GM18858 (cell line): Measurements from ENCODE around the gene MINAR2.
A peak's percentile ranks its signal among the peaks of the same experiment; 100 is the strongest.

ENCODE experiments used
- ATAC-seq: cut with Tn5 transposase; IDR thresholded peaks from one replicate; pipeline ENCODE4 v1.9.1; 2021; ENCODE audit not compliant: unreplicated experiment

Gene MINAR2

DNA sequence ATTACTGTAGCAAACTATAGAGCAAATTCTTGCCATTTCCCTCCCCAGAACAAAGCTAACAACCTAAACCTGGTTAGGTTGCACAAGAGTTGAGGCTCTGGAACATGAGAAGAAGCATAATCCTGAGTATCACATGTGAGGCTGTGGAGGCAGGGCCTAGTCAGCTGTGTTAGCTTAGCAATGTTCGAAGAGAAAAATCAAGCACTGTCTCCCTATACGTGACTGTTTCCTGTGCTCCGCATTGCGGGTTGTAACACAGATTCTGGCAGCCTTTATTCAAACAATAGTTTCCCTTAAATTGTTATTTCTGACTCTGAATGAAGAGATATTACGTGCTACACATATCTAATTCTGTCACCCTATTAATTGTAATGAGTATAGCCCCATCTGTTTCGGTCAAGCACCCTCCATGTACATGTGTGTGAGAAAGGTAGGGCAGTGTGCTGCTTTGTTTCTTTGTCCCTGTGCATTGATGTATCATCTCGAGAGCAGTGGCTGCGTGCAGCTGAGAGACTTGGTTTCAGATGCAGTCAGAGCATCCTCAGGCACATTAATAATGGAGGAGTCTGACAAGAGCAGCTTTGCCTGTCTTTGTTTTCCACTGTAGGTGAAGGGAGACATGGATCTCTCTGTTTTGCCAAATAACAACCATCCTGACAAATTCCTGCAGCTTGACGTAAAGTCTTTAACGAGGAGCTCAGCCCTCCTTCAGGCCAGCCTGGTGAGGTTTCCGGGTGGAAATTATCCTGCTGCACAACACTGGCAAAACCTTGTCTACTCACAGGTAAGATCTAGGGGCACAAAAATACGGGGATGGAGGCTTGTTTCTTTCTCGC lies at the start of gene MINAR2:
Gene MINAR2 (plus strand): TSS at position 523 of the 836 bp plus-strand sequence. CDS start 97 bp downstream, at position 620.
- no peak for ATAC-seq

- ATAC-seq = no peak
These were observed 49.2 kb upstream of the MINAR2 start for GRCh38 chr5:129698661-129699060.

DNA sequence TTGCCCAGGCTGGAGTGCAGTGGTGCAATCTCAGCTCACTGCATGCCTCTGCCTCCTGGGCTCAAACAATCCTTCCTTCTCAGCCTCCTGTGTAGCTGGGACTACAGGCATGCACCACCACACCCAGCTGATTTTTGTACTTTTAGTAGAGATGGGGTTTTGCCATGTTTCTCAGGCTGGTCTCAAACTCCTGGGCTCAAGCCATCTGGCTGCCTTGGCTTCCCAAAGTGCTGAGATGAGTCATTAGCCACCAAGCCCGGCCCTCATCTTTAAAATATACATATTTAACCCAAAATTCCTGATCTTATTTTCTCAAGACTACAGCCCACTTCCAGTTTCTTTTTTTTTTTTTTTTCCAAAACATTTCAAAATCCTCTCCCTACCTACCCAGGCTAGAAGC lies 31.7 kb upstream of the MINAR2 start:
- ATAC-seq = no peak

- ATAC-seq = no peak
These were observed 31.2 kb upstream of the MINAR2 start for GRCh38 chr5:129716651-129717050.

- no peak for ATAC-seq
These were observed 30.1 kb upstream of the MINAR2 start for GRCh38 chr5:129717751-129718310.

GRCh38 chr5:129718471-129719090 lies 29.3 kb upstream of the MINAR2 start:
- ATAC-seq = no peak

DNA sequence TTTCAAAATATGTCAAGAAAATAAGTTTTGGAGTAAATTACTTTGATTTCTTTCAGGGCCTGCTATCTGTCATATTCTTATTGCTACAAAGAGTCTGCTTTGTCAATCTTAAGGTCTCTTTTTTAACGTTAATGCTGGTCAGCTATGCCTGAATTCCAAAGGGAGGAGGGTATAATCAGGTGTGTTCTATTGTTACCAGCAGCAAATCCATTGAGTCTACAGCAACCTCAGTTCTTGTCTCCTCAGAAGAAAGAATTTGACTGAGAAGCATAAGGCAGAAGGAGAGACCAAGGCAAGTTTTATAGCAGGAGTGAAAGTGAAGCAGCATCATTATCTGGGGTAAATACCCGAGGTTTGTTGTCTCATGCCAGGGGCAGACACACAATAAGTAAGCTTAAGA lies 23.7 kb upstream of the MINAR2 start:
- ATAC-seq = no peak

- ATAC-seq = no peak
These were observed 23.2 kb upstream of the MINAR2 start for GRCh38 chr5:129724647-129725046.

DNA sequence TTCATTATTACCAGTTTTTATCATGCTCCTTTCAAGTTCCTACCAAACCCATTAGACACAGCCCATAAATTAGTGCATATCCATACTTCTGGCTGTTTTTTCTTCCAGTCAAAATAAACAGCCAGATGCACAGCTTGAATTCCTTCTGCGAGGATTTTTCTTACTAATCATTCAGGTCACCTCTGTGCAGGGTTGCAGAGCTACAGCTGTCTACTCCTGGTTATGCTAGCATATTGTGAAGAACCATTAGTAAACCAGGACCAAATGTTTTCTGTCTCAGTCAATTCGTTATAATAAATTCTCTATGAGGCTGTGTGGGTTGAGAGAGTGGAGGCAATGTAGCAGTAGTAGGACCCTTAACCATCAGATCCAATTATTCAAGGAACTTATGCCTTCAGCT lies 8.1 kb upstream of the MINAR2 start:
- ATAC-seq = no peak

- no peak for ATAC-seq
These were observed 4.2 kb upstream of the MINAR2 start for GRCh38 chr5:129743541-129744187.

- ATAC-seq = no peak
These were observed 1.9 kb upstream of the MINAR2 start for GRCh38 chr5:129745997-129746396.

GRCh38 chr5:129746876-129747275 lies 1.0 kb upstream of the MINAR2 start:
- no peak for ATAC-seq

DNA sequence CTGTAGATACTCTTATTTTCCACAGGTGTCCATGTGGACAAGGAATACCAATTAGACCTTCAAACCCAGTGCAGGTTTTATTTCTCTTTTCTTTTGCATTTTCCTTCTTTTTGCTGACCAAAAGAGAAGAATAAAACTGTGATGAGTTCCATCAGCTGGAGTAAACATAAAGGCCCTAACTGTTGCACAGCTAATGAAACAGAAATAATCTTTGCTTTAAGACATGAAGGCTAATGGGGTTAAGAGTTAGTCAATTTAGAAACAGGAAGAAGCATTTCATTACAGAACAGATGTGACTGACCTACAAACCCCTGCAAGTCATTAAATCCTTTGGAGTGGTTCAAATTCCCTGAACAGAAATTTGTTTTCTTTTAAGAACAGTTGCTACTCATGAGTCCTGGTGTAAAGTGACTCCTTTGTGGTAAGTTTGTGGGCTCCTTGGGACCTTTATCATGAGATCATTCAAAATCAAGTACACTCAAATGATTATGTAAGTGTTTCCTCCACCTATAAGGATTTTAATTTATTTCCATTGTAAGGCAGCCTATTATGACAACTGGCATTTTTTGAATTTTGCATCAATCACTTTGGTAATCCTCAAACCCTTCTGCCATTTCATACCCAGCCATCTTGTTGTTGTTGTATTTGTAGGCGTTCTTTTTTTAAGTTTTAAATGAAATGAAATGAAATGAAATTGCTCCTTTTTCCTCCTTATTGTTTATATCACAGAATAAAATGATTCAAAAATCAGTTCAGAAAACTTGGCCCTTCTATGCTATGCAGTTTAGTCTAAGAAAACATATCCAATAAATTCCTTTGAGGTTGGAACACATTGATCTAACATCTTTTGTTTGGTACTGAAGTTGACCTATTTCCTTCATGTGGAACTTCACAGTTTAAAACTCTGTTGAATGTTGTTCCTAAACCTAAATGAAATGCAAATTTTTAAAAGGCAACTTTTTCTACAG lies 1.3 kb downstream of the MINAR2 start:
- no peak for ATAC-seq

- no peak for ATAC-seq
These were observed 12.9 kb downstream of the MINAR2 start for GRCh38 chr5:129760636-129761325.

GRCh38 chr5:129763651-129764050 lies 15.8 kb downstream of the MINAR2 start:
- no peak for ATAC-seq

GRCh38 chr5:129766798-129767197 lies 18.9 kb downstream of the MINAR2 start:
- ATAC-seq = no peak

- peak; percentile 90 for ATAC-seq
These were observed 20.1 kb downstream of the MINAR2 start for GRCh38 chr5:129767927-129768380.

GRCh38 chr5:129768735-129769134 lies 20.8 kb downstream of the MINAR2 start:
- ATAC-seq = no peak

- ATAC-seq = no peak
These were observed 22.3 kb downstream of the MINAR2 start for GRCh38 chr5:129770024-129770820.
